PC-3 (cell line): ENCODE data around the gene NUBPL. TPM values are rescaled to one million over a fixed set of nuclear protein-coding genes. Genes with fewer than 3 reads are reported as not detected.
"Not testable (repeated sequence)": the region's sequence is repeated elsewhere in the genome, so short reads cannot be mapped to it uniquely, and the experiment has no call there.

Experiments used
- ATAC-seq: fragments of 200-7000 bp; cut with Tn5 transposase; 2 replicates; pipeline ENCODE4 v1.9.1; 2020; ENCODE audit warnings: mild to moderate bottlenecking, moderate library complexity
- BruUV-seq: library from RNA; stranded (reverse); fragments of 400-500 nt; replicated peaks from 2 replicates; lab custom pipeline; 2021; lab: Mats Ljungman, UMichigan
- CTCF ChIA-PET: fragments of 300-600 bp; sonication (Branson Sonifier 250); formaldehyde crosslinking; loops from one replicate; lab custom pipeline; 2022; ENCODE audit warnings: antibody characterized with exemption; lab: Charles Lee
- POLR2A ChIA-PET: fragments of 300-600 bp; sonication (Branson Sonifier 250); formaldehyde crosslinking; loops from one replicate; lab custom pipeline; 2022; ENCODE audit warnings: antibody characterized with exemption; ENCODE audit not compliant: unreplicated experiment; lab: Charles Lee
- DNase-seq: peaks from one replicate; pipeline ENCODE4 v3.0.0-alpha.2; 2015
- H2AFZ ChIP-seq: fragments of 300-600 bp; sonication (generic); 2 replicates; pipeline ENCODE4 v1.6.0; 2016; ENCODE audit warnings: antibody characterized with exemption, low read length
- H3F3A ChIP-seq: fragments of 300-600 bp; sonication (generic); one replicate; pipeline ENCODE4 v1.6.0; 2017; ENCODE audit warnings: antibody characterized with exemption, low read length, control low read depth, mild to moderate bottlenecking; ENCODE audit not compliant: unreplicated experiment
- H3K27ac ChIP-seq: fragments of 300-600 bp; sonication (generic); 2 replicates; pipeline ENCODE4 v1.5.1; 2016; ENCODE audit warnings: mild to moderate bottlenecking, low read length
- H3K27me3 ChIP-seq: fragments of 300-600 bp; sonication (generic); 2 replicates; pipeline ENCODE4 v1.6.1; 2016; ENCODE audit warnings: low read length, mixed read lengths
- H3K36me3 ChIP-seq: fragments of 300-600 bp; sonication (generic); 2 replicates; pipeline ENCODE4 v1.6.1; 2016; ENCODE audit warnings: low read depth, mixed run types, low read length, mixed read lengths
- H3K4me1 ChIP-seq: fragments of 300-600 bp; sonication (generic); 2 replicates; pipeline ENCODE4 v1.5.1; 2016; ENCODE audit warnings: low read length; ENCODE audit not compliant: insufficient read depth
- H3K4me2 ChIP-seq: fragments of 300-600 bp; sonication (generic); 2 replicates; pipeline ENCODE4 v1.6.0; 2016; ENCODE audit warnings: low read length
- H3K4me3 ChIP-seq: fragments of 300-600 bp; sonication (generic); 2 replicates; pipeline ENCODE4 v1.5.1; 2016; ENCODE audit warnings: mild to moderate bottlenecking, low read length, mixed read lengths
- H3K79me2 ChIP-seq: fragments of 300-600 bp; sonication (generic); 2 replicates; pipeline ENCODE4 v1.6.1; 2017; ENCODE audit warnings: low read length, mixed read lengths
- H3K9ac ChIP-seq: fragments of 300-600 bp; sonication (generic); 2 replicates; pipeline ENCODE4 v1.6.0; 2016; ENCODE audit warnings: mild to moderate bottlenecking, low read length
- H3K9me2 ChIP-seq: fragments of 300-600 bp; sonication (generic); replicated peaks from 2 replicates; pipeline ENCODE4 v1.6.1; 2016; ENCODE audit warnings: mixed run types, low read length, mixed read lengths
- H3K9me3 ChIP-seq: fragments of 300-600 bp; sonication (generic); 2 replicates; pipeline ENCODE4 v1.6.1; 2016; ENCODE audit warnings: low read length, mixed read lengths
- H4K20me1 ChIP-seq: fragments of 300-600 bp; sonication (generic); 2 replicates; pipeline ENCODE4 v1.6.1; 2016; ENCODE audit warnings: low read length, mixed read lengths
- CTCF ChIP-seq: fragments of 300-600 bp; sonication (generic); conservative IDR thresholded peaks from 2 replicates; pipeline ENCODE4 v1.5.1; 2017; ENCODE audit warnings: antibody characterized with exemption, low read depth, mild to moderate bottlenecking, low read length
- EZH2 ChIP-seq: fragments of 300-600 bp; sonication (generic); IDR thresholded peaks from one replicate; pipeline ENCODE4 v1.6.1; 2017; ENCODE audit warnings: antibody characterized with exemption, mild to moderate bottlenecking, low read length; ENCODE audit not compliant: unreplicated experiment
- EZH2phosphoT487 ChIP-seq: fragments of 300-600 bp; sonication (generic); IDR thresholded peaks from 2 replicates; pipeline ENCODE4 v1.6.1; 2018; ENCODE audit warnings: mild to moderate bottlenecking, antibody characterized with exemption, low read length, borderline replicate concordance
- intact Hi-C: fragments of 100-400 bp; cut with micrococcal nuclease; formaldehyde crosslinking; loops from 2 replicates; pipeline ENCODE4 v1.9.0; 2023
- total RNA-seq: library from RNA; depleted of rRNA; stranded (reverse); fragments of >200 nt; gene quantifications from 2 replicates; pipeline ENCODE4 v1.2.3, GENCODE V29; 2014

NUBPL gene
- total RNA-seq, 1 experiment from 2014 or later: 14.9 TPM

- H3K9ac ChIP-seq: no peak overlapping the region
- H3K4me2 ChIP-seq: no peak overlapping the region
- H3K27ac ChIP-seq: no peak overlapping the region
- peaks cover 6% of the 10 kb centered on the region; the same call in 1 of the 2 replicates for H3K36me3 ChIP-seq
- intact Hi-C loops: no loop called here
- no peak for ATAC-seq
- no peaks in the 10 kb centered on the region for H3K27me3 ChIP-seq
- no TSS peak for BruUV-seq
- H3K9me2 ChIP-seq: no peaks in the 10 kb centered on the region
- no peak overlapping the region for H2AFZ ChIP-seq
- ChIA-PET POLR2A (no interaction called here), CTCF (no interaction called here)
- no peak overlapping the region for H3K4me3 ChIP-seq
- no peaks in the 10 kb centered on the region for H4K20me1 ChIP-seq
- no peaks in the 10 kb centered on the region for H3F3A ChIP-seq
- no peaks in the 10 kb centered on the region for H3K4me1 ChIP-seq
- TF ChIP-seq CTCF: no peak
- no peak for TF ChIP-seq EZH2
- TF ChIP-seq EZH2phosphoT487: no peak
- no peaks in the 10 kb centered on the region for H3K79me2 ChIP-seq
- H3K9me3 ChIP-seq: no peaks in the 10 kb centered on the region
- no peak for DNase-seq
These were observed 60.9 kb downstream of the NUBPL start for GRCh38 chr14:31622060-31622459.

- H4K20me1 ChIP-seq, H3K4me2 ChIP-seq, intact Hi-C loops, H2AFZ ChIP-seq, ATAC-seq, H3K9ac ChIP-seq, DNase-seq, H3F3A ChIP-seq, H3K27ac ChIP-seq, BruUV-seq, CTCF ChIA-PET, H3K9me2 ChIP-seq, H3K27me3 ChIP-seq, H3K4me3 ChIP-seq, H3K4me1 ChIP-seq, H3K9me3 ChIP-seq, H3K79me2 ChIP-seq, POLR2A ChIA-PET: not testable (repeated sequence)
- H3K36me3 ChIP-seq: peaks cover 11% of the 10 kb centered on the region; the same call in 1 of the 2 replicates
These were observed 91.7 kb downstream of the NUBPL start for GRCh38 chr14:31652900-31653299.

GRCh38 chr14:31657917-31658316 lies 96.7 kb downstream of the NUBPL start:
- peak; percentile 51 for DNase-seq
- POLR2A ChIA-PET: no interaction called here
- Histone ChIP-seq H3F3A (no peaks in the 10 kb centered on the region), H3K9me2 (no peaks in the 10 kb centered on the region), H3K79me2 (no peaks in the 10 kb centered on the region), H3K4me3 (no peak overlapping the region), H3K27me3 (no peaks in the 10 kb centered on the region), H4K20me1 (no peaks in the 10 kb centered on the region), H3K27ac (no peak overlapping the region), H3K4me1 (peaks cover 11% of the 10 kb centered on the region), H3K9me3 (no peaks in the 10 kb centered on the region), H2AFZ (no peak overlapping the region), H3K9ac (no peak overlapping the region), H3K4me2 (peak overlapping the region; percentile 3; the same call in 1 of the 2 replicates), H3K36me3 (0 out of 2 replicates have a peak, but pooled peaks cover 3% of the 10 kb centered on the region)
- CTCF ChIA-PET: interaction anchor here (0.7 kb wide), 1 partner anchor 115 kb away, joined by 3 read pairs; no protein-coding TSS in a partner anchor
- intact Hi-C loops: loop anchor here (5.0 kb wide), 1 partner anchor 201 kb away; the partner anchor contains the start of gene DTD2
- no TSS peak for BruUV-seq
- TF ChIP-seq CTCF (no peak), EZH2phosphoT487 (no peak), EZH2 (no peak)
- peak; percentile 78 for ATAC-seq
